ENCODE data around the gene ACKR2. TPM values are rescaled to one million over a fixed set of nuclear protein-coding genes. Genes with fewer than 3 reads are reported as not detected.

The ACKR2 gene
- total RNA-seq, 4 donors from 2014 or later, result 2.7 to 6.5 (median 3.1) TPM

DNA sequence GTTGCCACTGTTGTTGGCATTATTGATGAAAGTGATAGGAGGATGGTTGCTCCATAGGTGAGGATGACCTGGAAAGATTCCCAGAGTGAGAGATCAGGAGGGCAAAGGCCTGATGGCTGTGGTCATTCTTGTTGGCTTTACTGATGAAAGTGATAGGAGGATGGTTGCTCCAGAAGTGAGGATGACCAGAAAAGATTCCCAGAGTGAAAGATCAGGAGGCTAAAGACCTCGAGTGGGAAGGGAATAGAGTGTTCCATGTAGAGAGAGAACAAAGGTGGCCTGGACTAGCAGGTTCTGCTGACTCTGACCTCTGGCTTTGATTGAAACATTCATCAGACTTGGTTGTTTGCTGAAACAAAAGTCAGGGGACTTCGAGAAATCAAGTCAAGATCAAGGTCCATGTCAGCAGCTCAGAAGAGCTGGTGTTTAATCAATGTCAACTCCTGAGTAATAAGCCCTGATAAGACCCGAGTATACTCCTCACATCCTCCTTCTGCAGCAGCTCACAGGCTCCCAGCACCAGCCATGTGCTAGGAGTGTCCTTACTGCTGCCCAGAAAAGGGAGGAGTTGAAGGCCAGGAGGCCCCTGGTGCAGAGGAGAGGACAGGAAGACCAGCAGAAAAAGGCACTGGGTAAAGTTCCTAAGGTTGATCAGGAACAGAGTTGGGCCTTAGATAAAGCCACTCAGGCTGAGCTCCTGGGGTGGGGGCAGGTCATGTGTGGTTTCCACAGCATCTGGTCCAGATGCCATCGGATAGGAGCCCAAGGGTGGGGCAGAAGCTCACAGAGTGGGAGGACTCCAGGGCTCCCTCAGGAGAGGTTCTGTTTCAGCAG, 46.5 kb downstream of the ACKR2 start:
- Histone ChIP-seq H3K4me3 (no peak overlapping the region), H3K36me3 (no peaks in the 10 kb centered on the region), H3K9me3 (no peaks in the 10 kb centered on the region), H3K4me1 (peaks cover 0 to 19% (median 0%) of the 10 kb centered on the region in 3 donors), H3K27me3 (no peaks in the 10 kb centered on the region), H3K27ac (no peak overlapping the region)
- 62 to 66% methylated on average over 4 of the region's 4 CpGs for WGBS, 2 donors
- intact Hi-C loops (cut with DNase I), result no loop called here
- TF ChIP-seq, protein P1, sequence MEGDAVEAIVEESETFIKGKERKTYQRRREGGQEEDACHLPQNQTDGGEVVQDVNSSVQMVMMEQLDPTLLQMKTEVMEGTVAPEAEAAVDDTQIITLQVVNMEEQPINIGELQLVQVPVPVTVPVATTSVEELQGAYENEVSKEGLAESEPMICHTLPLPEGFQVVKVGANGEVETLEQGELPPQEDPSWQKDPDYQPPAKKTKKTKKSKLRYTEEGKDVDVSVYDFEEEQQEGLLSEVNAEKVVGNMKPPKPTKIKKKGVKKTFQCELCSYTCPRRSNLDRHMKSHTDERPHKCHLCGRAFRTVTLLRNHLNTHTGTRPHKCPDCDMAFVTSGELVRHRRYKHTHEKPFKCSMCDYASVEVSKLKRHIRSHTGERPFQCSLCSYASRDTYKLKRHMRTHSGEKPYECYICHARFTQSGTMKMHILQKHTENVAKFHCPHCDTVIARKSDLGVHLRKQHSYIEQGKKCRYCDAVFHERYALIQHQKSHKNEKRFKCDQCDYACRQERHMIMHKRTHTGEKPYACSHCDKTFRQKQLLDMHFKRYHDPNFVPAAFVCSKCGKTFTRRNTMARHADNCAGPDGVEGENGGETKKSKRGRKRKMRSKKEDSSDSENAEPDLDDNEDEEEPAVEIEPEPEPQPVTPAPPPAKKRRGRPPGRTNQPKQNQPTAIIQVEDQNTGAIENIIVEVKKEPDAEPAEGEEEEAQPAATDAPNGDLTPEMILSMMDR (IDR thresholded peaks at IDR 0.05), result no peak
- TF ChIP-seq POLR2A (IDR thresholded peaks at IDR 0.05), result no peak
- DNase-seq, result no peak

DNA sequence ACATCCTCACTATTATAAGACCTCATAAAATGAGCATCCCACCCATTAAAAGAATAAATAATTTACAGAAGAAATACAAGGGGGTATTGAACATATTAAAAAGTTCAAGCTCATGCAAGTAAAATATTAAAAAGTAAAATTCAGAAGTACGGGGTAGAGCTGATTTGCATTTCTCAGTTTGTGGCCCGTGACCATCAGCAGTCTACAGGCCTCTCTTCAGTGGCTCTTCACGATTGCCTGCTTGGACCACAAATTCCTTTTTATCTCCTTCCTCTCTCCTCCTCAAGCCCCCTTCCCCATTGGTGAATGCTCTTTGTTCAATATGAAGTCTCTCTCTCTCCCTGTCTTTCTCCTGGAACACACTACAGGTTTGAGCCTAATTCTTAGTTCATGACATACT, 47.3 kb downstream of the ACKR2 start:
- Histone ChIP-seq H3K4me1 (peaks cover 0 to 15% (median 0%) of the 10 kb centered on the region in 3 donors), H3K4me3 (no peak overlapping the region), H3K27me3 (no peaks in the 10 kb centered on the region), H3K27ac (no peak overlapping the region), H3K36me3 (no peaks in the 10 kb centered on the region), H3K9me3 (no peaks in the 10 kb centered on the region)
- DNase-seq, result no peak
- TF ChIP-seq POLR2A (IDR thresholded peaks at IDR 0.05), result no peak
- TF ChIP-seq, protein P1 (IDR thresholded peaks at IDR 0.05), result no peak
- 84 to 88% methylated on average over 3 of the region's 3 CpGs for WGBS, 2 donors
- intact Hi-C loops (cut with DNase I), result no loop called here

DNA sequence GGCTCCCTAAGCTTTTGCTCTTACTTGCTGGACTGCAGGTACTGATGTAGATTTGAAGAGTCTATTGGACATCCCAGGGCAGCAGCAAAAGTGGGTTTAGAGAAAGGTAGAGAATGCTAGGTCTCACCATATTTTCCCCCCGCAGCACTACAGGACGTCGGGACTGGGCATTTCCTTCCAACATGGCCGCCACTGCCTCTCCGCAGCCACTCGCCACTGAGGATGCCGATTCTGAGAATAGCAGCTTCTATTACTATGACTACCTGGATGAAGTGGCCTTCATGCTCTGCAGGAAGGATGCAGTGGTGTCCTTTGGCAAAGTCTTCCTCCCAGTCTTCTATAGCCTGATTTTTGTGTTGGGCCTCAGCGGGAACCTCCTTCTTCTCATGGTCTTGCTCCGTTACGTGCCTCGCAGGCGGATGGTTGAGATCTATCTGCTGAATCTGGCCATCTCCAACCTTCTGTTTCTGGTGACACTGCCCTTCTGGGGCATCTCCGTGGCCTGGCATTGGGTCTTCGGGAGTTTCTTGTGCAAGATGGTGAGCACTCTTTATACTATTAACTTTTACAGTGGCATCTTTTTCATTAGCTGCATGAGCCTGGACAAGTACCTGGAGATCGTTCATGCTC, 55.2 kb downstream of the ACKR2 start:
- Histone ChIP-seq H3K27ac (no peak overlapping the region), H3K4me1 (no peaks in the 10 kb centered on the region), H3K4me3 (no peak overlapping the region), H3K9me3 (no peaks in the 10 kb centered on the region), H3K36me3 (no peaks in the 10 kb centered on the region), H3K27me3 (no peaks in the 10 kb centered on the region)
- intact Hi-C loops (cut with DNase I), result no loop called here
- no peak for TF ChIP-seq POLR2A (IDR thresholded peaks at IDR 0.05)
- TF ChIP-seq, protein P1 (IDR thresholded peaks at IDR 0.05), result no peak
- DNase-seq, result no peak
- 93 to 95% methylated on average over 14 to 15 of the region's 15 CpGs for WGBS, 2 donors

DNA sequence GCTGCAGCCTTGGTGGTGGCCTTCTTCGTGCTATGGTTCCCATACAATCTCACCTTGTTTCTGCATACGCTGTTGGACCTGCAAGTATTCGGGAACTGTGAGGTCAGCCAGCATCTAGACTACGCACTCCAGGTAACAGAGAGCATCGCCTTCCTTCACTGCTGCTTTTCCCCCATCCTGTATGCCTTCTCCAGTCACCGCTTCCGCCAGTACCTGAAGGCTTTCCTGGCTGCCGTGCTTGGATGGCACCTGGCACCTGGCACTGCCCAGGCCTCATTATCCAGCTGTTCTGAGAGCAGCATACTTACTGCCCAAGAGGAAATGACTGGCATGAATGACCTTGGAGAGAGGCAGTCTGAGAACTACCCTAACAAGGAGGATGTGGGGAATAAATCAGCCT, 56.0 kb downstream of the ACKR2 start:
- Histone ChIP-seq H3K27ac (no peak overlapping the region), H3K9me3 (no peaks in the 10 kb centered on the region), H3K4me1 (no peaks in the 10 kb centered on the region), H3K36me3 (no peaks in the 10 kb centered on the region), H3K27me3 (no peaks in the 10 kb centered on the region), H3K4me3 (no peak overlapping the region)
- DNase-seq, result no peak
- intact Hi-C loops (cut with DNase I), result no loop called here
- 90% methylated on average over 8 of the region's 8 CpGs; no CpG with 5 or more reads in 1 of the 2 donors for WGBS, 2 donors
- TF ChIP-seq, protein P1 (IDR thresholded peaks at IDR 0.05), result no peak

DNA sequence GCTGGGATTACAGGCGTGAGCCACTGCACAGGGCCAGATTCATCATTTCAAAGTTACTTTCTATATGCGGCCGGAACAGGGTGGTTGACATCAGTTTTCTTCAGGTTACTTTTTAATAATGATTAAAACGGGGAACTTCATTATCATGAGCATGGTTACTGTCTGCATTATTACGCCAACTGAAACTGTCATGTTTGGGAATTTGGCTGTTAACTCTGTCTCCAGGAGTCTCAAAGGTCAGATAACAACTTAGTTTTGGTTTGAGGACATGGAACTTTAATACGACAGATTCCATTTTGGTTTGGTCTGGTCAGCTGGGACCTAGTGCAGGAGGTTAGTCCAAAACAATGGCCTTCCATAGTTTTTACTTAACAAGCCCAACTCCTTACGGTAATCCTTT, 57.9 kb downstream of the ACKR2 start:
- no peak for DNase-seq
- WGBS, 2 donors, result 86 to 93% methylated on average over 7 of the region's 7 CpGs
- Histone ChIP-seq H3K4me1 (no peaks in the 10 kb centered on the region), H3K9me3 (no peaks in the 10 kb centered on the region), H3K27me3 (no peaks in the 10 kb centered on the region), H3K36me3 (no peaks in the 10 kb centered on the region), H3K27ac (no peak overlapping the region), H3K4me3 (no peak overlapping the region)
- intact Hi-C loops (cut with DNase I), result no loop called here
- TF ChIP-seq POLR2A (IDR thresholded peaks at IDR 0.05), result no peak
- TF ChIP-seq, protein P1 (IDR thresholded peaks at IDR 0.05), result no peak
